GM23338 (cell line): Measurements from ENCODE around the gene PAQR8. TPM values are rescaled to one million over a fixed set of nuclear protein-coding genes. Genes with fewer than 3 reads are reported as not detected.

Source experiments
- ATAC-seq: fragments of 200-7000 bp; cut with Tn5 transposase; 3 replicates; pipeline ENCODE4 v1.9.1; 2020
- DNase-seq: peaks from one replicate; pipeline ENCODE4 v3.0.0-alpha.2; 2015; ENCODE audit warnings: low spot score
- H2AFZ ChIP-seq: fragments of 200-600 bp; sonication (generic); 2 replicates; pipeline ENCODE4 v1.8.0; 2016; ENCODE audit warnings: antibody characterized with exemption, mild to moderate bottlenecking, moderate library complexity
- H3F3A ChIP-seq: fragments of 200-600 bp; sonication (generic); replicated peaks from 2 replicates; pipeline ENCODE4 v1.8.0; 2017; ENCODE audit warnings: antibody characterized with exemption, mixed run types, low read depth
- H3K27ac ChIP-seq: fragments of 200-600 bp; sonication (generic); 2 replicates; pipeline ENCODE4 v1.6.1; 2016; ENCODE audit warnings: low read depth
- H3K27me3 ChIP-seq: fragments of 200-600 bp; sonication (generic); 2 replicates; pipeline ENCODE4 v1.8.0; 2016; ENCODE audit warnings: mild to moderate bottlenecking, mixed run types, moderate library complexity; ENCODE audit not compliant: insufficient read depth
- H3K36me3 ChIP-seq: fragments of 200-600 bp; sonication (generic); 2 replicates; pipeline ENCODE4 v1.8.0; 2016; ENCODE audit warnings: mild to moderate bottlenecking; ENCODE audit not compliant: insufficient read depth
- H3K4me1 ChIP-seq: fragments of 200-600 bp; sonication (generic); 2 replicates; pipeline ENCODE4 v1.8.0; 2016; ENCODE audit warnings: mild to moderate bottlenecking, moderate library complexity; ENCODE audit not compliant: insufficient read depth
- H3K4me2 ChIP-seq: fragments of 200-600 bp; sonication (generic); 2 replicates; pipeline ENCODE4 v1.7.1; 2017; ENCODE audit warnings: mixed run types
- H3K4me3 ChIP-seq: fragments of 200-600 bp; sonication (generic); 2 replicates; pipeline ENCODE4 v1.6.1; 2016; ENCODE audit warnings: mixed run types
- H3K79me2 ChIP-seq: fragments of 200-600 bp; sonication (generic); replicated peaks from 2 replicates; pipeline ENCODE4 v1.8.0; 2017; ENCODE audit warnings: mild to moderate bottlenecking; ENCODE audit not compliant: insufficient read depth
- H3K9me2 ChIP-seq: fragments of 200-600 bp; sonication (generic); 2 replicates; pipeline ENCODE4 v1.8.0; 2017; ENCODE audit not compliant: insufficient read depth
- H4K20me1 ChIP-seq: fragments of 200-600 bp; sonication (generic); replicated peaks from 2 replicates; pipeline ENCODE4 v1.8.0; 2017; ENCODE audit warnings: mild to moderate bottlenecking; ENCODE audit not compliant: insufficient read depth
- H3K27ac Mint-ChIP-seq: 2 replicates; pipeline ENCODE4 v1.8.0; 2020; ENCODE audit warnings: inconsistent platforms, mild to moderate bottlenecking, moderate library complexity, mixed read lengths
- H3K27me3 Mint-ChIP-seq: 3 replicates; pipeline ENCODE4 v1.8.0; 2022; ENCODE audit warnings: low read depth, mild to moderate bottlenecking, moderate library complexity, mixed read lengths, inconsistent platforms; ENCODE audit not compliant: insufficient read depth, poor library complexity
- H3K36me3 Mint-ChIP-seq: 3 replicates; pipeline ENCODE4 v1.8.0; 2021; ENCODE audit warnings: low read depth, mild to moderate bottlenecking, inconsistent platforms, moderate library complexity, mixed read lengths
- H3K4me1 Mint-ChIP-seq: 3 replicates; pipeline ENCODE4 v1.8.0; 2020; ENCODE audit warnings: mild to moderate bottlenecking, inconsistent platforms, mixed read lengths
- H3K4me3 Mint-ChIP-seq: 3 replicates; pipeline ENCODE4 v1.8.0; 2021; ENCODE audit warnings: moderate library complexity, mild to moderate bottlenecking, inconsistent platforms, mixed read lengths
- H3K9me3 Mint-ChIP-seq: 3 replicates; pipeline ENCODE4 v1.8.0; 2020; ENCODE audit warnings: moderate library complexity, mild to moderate bottlenecking, inconsistent platforms, mixed read lengths
- CREB1 ChIP-seq: fragments of 250-450 bp; sonication (Bioruptor Pico); IDR thresholded peaks from 2 replicates; pipeline ENCODE4 v1.5.0; 2020; ENCODE audit warnings: low read depth, mild to moderate bottlenecking, moderate library complexity
- CTCF ChIP-seq, 2 experiments: fragments of 200-600 bp in 1 of 2; sonication (generic) in 1 of 2; conservative IDR thresholded peaks; 2 replicates each; pipeline versions ENCODE4 v1.5.1 to v1.6.1; 2016 to 2017; ENCODE audit warnings: antibody characterized with exemption in 2 of 2, low read depth in 2 of 2, mild to moderate bottlenecking in 2 of 2, moderate library complexity in 1 of 2
- ETS1 ChIP-seq: IDR thresholded peaks from 2 replicates; pipeline ENCODE4 v1.6.1; 2016; ENCODE audit warnings: antibody characterized with exemption
- EZH2 ChIP-seq: fragments of 200-600 bp; sonication (generic); IDR thresholded peaks from one replicate; pipeline ENCODE4 v1.8.0; 2017; ENCODE audit warnings: antibody characterized with exemption, mild to moderate bottlenecking, low read depth; ENCODE audit not compliant: unreplicated experiment
- EZH2phosphoT487 ChIP-seq: fragments of 200-600 bp; sonication (generic); IDR thresholded peaks from one replicate; pipeline ENCODE4 v1.8.1; 2018; ENCODE audit warnings: antibody characterized with exemption; ENCODE audit not compliant: unreplicated experiment
- JUNB ChIP-seq: IDR thresholded peaks from one replicate; pipeline ENCODE4 v1.6.1; 2016; ENCODE audit warnings: antibody characterized with exemption; ENCODE audit not compliant: unreplicated experiment
- NANOG ChIP-seq: IDR thresholded peaks from 2 replicates; pipeline ENCODE4 v1.6.1; 2016; ENCODE audit warnings: antibody characterized with exemption, borderline replicate concordance
- POLR2AphosphoS5 ChIP-seq: IDR thresholded peaks from 2 replicates; pipeline ENCODE4 v1.6.1; 2016; ENCODE audit warnings: antibody characterized with exemption, low read depth
- REST ChIP-seq: IDR thresholded peaks from one replicate; pipeline ENCODE4 v1.6.1; 2018; ENCODE audit warnings: antibody characterized with exemption; ENCODE audit not compliant: unreplicated experiment
- STAT1 ChIP-seq: IDR thresholded peaks from one replicate; pipeline ENCODE4 v1.6.1; 2016; ENCODE audit warnings: antibody characterized with exemption; ENCODE audit not compliant: unreplicated experiment
- ZNF114 ChIP-seq: fragments of 250-450 bp; sonication (Bioruptor Pico); IDR thresholded peaks from 2 replicates; pipeline ENCODE4 v1.5.0; 2020; ENCODE audit warnings: mild to moderate bottlenecking, moderate library complexity
- ZNF331 ChIP-seq: fragments of 250-450 bp; sonication (Bioruptor Pico); IDR thresholded peaks from 2 replicates; pipeline ENCODE4 v1.5.0; 2020; ENCODE audit warnings: low read depth, mild to moderate bottlenecking, moderate library complexity
- ZNF462 ChIP-seq: fragments of 250-450 bp; sonication (Bioruptor Pico); IDR thresholded peaks from 2 replicates; pipeline ENCODE4 v1.5.0; 2020; ENCODE audit warnings: mild to moderate bottlenecking, moderate library complexity
- polyA plus RNA-seq: library from polyadenylated mRNA; unstranded; fragments of >200 nt; fragmentation: Nextera tagmentation; extraction: Ambion mirVana; gene quantifications from 2 replicates; pipeline ENCODE4 v1.2.1, GENCODE V29; 2016
- total RNA-seq: library from RNA; depleted of rRNA; stranded (reverse); fragments of >200 nt; shearing (Covaris generic); gene quantifications from 2 replicates; pipeline ENCODE4 v1.2.3, GENCODE V29; 2014

Gene PAQR8
- total and polyA plus RNA-seq, 2 experiments from 2014 or later, result 3.6 to 11.2 TPM

GRCh38 chr6:52369234-52369633 is 7.3 kb downstream of the PAQR8 start:
- Mint-ChIP-seq H3K4me1 (peaks cover 4% of the 10 kb centered on the region; the same call in 2 of the 3 replicates), H3K27me3 (no peaks in the 10 kb centered on the region), H3K9me3 (no peaks in the 10 kb centered on the region; the same call in 2 of the 3 replicates), H3K4me3 (no peak overlapping the region), H3K36me3 (peaks cover 9% of the 10 kb centered on the region), H3K27ac (no peak overlapping the region)
- Histone ChIP-seq H3K79me2 (peaks cover 2% of the 10 kb centered on the region; the same call in 1 of the 2 replicates), H3F3A (no peaks in the 10 kb centered on the region), H3K4me1 (peaks cover 4% of the 10 kb centered on the region), H4K20me1 (peaks cover 4% of the 10 kb centered on the region; the same call in 1 of the 2 replicates), H3K36me3 (no peaks in the 10 kb centered on the region), H3K4me2 (no peak overlapping the region), H3K9me2 (no peaks in the 10 kb centered on the region), H3K27ac (no peak overlapping the region), H3K4me3 (no peak overlapping the region), H2AFZ (no peak overlapping the region), H3K27me3 (peaks cover under 1% of the 10 kb centered on the region; the same call in 1 of the 2 replicates)
- ATAC-seq (no peak), DNase-seq (no peak)
- TF ChIP-seq ZNF114 (CRISPR knock-in tag) (no peak), STAT1 (no peak), POLR2AphosphoS5 (no peak), JUNB (no peak), CREB1 (CRISPR knock-in tag) (no peak), REST (no peak), EZH2 (no peak), EZH2phosphoT487 (no peak), ETS1 (no peak), NANOG (no peak), CTCF (conservative IDR thresholded peaks at IDR 0.05; ENCODE audit: low read depth in 2 of 2) (no peak), ZNF462 (CRISPR knock-in tag) (no peak), ZNF331 (CRISPR knock-in tag) (no peak)
